Fibroblast of the aortic adventitia (primary cell): ENCODE data around the gene MUC12. TPM values are rescaled to one million over a fixed set of nuclear protein-coding genes. Genes with fewer than 3 reads are reported as not detected.

Experiments used
- DNase-seq: peaks from one replicate; pipeline ENCODE4 v3.0.0-alpha.2; 2010; ENCODE audit warnings: low read depth
- H3K4me3 ChIP-seq: 2 replicates; pipeline ENCODE4 v1.5.1; 2011; ENCODE audit warnings: low read depth, mild to moderate bottlenecking, control low read depth, low read length, moderate library complexity
- CTCF ChIP-seq: IDR thresholded peaks from 2 replicates; pipeline ENCODE4 v1.5.1; 2011; ENCODE audit warnings: mild to moderate bottlenecking, low read length, control low read depth, inconsistent platforms; ENCODE audit not compliant: insufficient read depth
- total RNA-seq: library from RNA; depleted of rRNA; stranded (reverse); fragments of >200 nt; gene quantifications from 2 replicates; pipeline ENCODE4 v1.2.3, GENCODE V29; 2012; ENCODE audit warnings: low replicate concordance

Gene MUC12
- total RNA-seq, 1 donor = not detected

- DNase-seq = peak; percentile 79
- H3K4me3 ChIP-seq = peak overlapping the region; percentile 71
- TF ChIP-seq CTCF = no peak
Observed at GRCh38 chr7:101017064-101017777, 47.9 kb downstream of the MUC12 start.

DNA sequence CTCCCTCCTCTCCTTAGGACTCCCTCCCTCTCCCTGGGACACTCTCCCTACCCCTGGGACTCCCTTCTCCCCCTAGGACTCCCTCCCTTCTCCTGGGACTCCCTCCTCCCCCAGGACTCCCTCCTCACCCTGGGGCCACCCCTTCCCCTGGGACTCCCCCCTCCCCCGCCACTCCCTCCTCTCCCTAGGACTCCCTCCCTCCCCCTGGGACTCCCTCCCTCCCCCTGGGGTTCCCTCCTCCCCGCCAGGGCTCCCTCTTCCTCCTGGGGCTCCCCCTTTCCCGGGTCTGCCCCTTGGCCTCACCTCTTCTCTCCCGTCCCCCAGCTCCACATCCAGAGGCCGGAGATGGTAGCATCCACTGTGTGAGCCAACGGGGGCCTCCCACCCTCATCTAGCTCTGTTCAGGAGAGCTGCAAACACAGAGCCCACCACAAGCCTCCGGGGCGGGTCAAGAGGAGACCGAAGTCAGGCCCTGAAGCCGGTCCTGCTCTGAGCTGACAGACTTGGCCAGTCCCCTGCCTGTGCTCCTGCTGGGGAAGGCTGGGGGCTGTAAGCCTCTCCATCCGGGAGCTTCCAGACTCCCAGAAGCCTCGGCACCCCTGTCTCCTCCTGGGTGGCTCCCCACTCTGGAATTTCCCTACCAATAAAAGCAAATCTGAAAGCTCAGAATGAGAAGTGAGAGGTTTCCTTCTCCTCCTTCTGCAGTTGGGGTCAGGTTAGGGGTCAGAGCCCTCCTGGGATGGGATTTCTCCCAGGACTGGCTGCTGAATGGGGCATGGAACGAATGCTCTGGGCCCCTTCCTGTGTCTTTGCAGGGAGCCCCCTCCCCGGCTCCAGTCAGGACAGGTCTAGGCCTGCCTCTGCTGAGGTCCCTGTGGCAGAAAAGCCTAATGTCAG, 49.2 kb downstream of the MUC12 start:
- no peak for DNase-seq
- TF ChIP-seq CTCF = no peak
- H3K4me3 ChIP-seq = no peak overlapping the region

DNA sequence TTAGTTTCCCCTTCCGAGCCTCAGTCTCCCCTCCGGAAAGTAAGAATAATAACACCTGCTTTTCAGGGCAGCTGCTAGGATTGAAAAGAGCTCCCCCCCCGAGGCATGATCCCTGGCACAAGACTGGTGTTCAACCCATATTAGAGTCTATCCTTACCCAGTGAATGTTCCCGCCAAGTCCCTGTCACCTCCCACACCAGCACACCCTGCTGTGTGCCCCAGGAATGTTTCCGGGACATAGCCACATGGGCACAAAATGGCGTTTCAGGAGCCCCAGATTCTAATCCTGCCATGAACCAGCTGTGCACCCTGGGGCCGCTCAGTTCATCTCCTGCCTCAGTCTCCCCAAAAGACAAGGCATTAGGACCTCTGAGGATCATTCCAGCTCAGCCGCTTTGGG, 51.1 kb downstream of the MUC12 start:
- DNase-seq = no peak
- TF ChIP-seq CTCF = no peak

DNA sequence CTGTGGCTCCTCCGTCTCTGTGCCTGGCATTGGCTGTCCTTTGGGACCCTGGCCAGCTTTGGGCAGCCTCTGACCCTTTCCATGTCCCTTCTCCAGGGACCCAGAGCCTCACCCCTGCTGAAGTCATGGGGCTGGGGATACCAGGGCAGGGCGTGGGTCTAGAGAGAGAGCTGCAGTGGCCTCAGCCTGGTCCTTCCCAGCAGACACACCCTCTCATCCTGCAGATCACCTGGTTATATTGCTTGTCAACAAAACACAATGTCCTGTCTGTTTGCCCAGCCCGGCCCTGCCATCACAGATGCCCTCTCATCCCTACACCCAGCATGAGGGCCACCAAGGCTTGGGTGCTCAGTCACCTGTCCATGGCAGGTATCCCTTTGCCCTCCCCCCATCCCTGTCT, 52.3 kb downstream of the MUC12 start:
- DNase-seq = no peak
- no peak overlapping the region for H3K4me3 ChIP-seq
- TF ChIP-seq CTCF = no peak

More for the DNA sequence above, 51.1 kb downstream of the MUC12 start:
- H3K4me3 ChIP-seq = no peak overlapping the region

GRCh38 chr7:101023839-101024238, 54.5 kb downstream of the MUC12 start:
- DNase-seq = no peak
- no peak for TF ChIP-seq CTCF

GRCh38 chr7:101031082-101031481, 61.7 kb downstream of the MUC12 start:
- no peak for TF ChIP-seq CTCF
- DNase-seq = no peak
- H3K4me3 ChIP-seq = no peak overlapping the region

More at GRCh38 chr7:101023839-101024238, 54.5 kb downstream of the MUC12 start:
- H3K4me3 ChIP-seq = no peak overlapping the region
